HAP-1 (cell line): Measurements from ENCODE around the gene GALT.

Experiments
- DNase-seq, 2 experiments: peaks; one replicate each; pipeline ENCODE4 v3.0.0-alpha.2; 2016 to 2020; ENCODE audit warnings: low spot score in 2 of 2
- H3K27me3 ChIP-seq: fragments of 250-450 bp; sonication (Bioruptor Pico); 2 replicates; pipeline ENCODE4 v1.5.1; 2020; ENCODE audit warnings: low read depth, mild to moderate bottlenecking, moderate library complexity
- H3K36me3 ChIP-seq: fragments of 250-450 bp; sonication (Bioruptor Pico); replicated peaks from 2 replicates; pipeline ENCODE4 v1.5.1; 2020; ENCODE audit warnings: mild to moderate bottlenecking
- H3K4me1 ChIP-seq: fragments of 250-450 bp; sonication (Bioruptor Pico); 2 replicates; pipeline ENCODE4 v1.5.1; 2020; ENCODE audit warnings: mild to moderate bottlenecking
- H3K4me3 ChIP-seq: fragments of 250-450 bp; sonication (Bioruptor Pico); 2 replicates; pipeline ENCODE4 v1.5.1; 2020; ENCODE audit warnings: mild to moderate bottlenecking, moderate library complexity
- H3K9me3 ChIP-seq: fragments of 250-450 bp; sonication (Bioruptor Pico); 2 replicates; pipeline ENCODE4 v1.5.1; 2020; ENCODE audit warnings: mild to moderate bottlenecking, moderate library complexity
- in situ Hi-C: fragments of 300-500 bp; cut with MboI; formaldehyde crosslinking; loops from 3 replicates; pipeline ENCODE4 v1.14.3; 2020; ENCODE audit warnings: low sequenced_read_pairs, inconsistent platforms, mixed read lengths

Gene GALT

GRCh38 chr9:34665381-34666250 lies 19.1 kb downstream of the GALT start:
- in situ Hi-C loops, result no loop called here
- Histone ChIP-seq H3K4me3 (peak overlapping the region; percentile 81), H3K36me3 (no peaks in the 10 kb centered on the region), H3K9me3 (no peaks in the 10 kb centered on the region), H3K27me3 (no peaks in the 10 kb centered on the region), H3K4me1 (peaks cover 7% of the 10 kb centered on the region)
- DNase-seq, result peak; percentile 92 to 97

GRCh38 chr9:34669809-34670562 lies 23.5 kb downstream of the GALT start:
- no peaks in the 10 kb centered on the region; the same call in 1 of the 2 replicates for H3K36me3 ChIP-seq
- H3K9me3 ChIP-seq, result no peaks in the 10 kb centered on the region
- no peak overlapping the region for H3K4me3 ChIP-seq
- H3K27me3 ChIP-seq, result no peaks in the 10 kb centered on the region
- in situ Hi-C loops, result no loop called here
- H3K4me1 ChIP-seq, result peaks cover under 1% of the 10 kb centered on the region
- no peak for DNase-seq

DNA sequence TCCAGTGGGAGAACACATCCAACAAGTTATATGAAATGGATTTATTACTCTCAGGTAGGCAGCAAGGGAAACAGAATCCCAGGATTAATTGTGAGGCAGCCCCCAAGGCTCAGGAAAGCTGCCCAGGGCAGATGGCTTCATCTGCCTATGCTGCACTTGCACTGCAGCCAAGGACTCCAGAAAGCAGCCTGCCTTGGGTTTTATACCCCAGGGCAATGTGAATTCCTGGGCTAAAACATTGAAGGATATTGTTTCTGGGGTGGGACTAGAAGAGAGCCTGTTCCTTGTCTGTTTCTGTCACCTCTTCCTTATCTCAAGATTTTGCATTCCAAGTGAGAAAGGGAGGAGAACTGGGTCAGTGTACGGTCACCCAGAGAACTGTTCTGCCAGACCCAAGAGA lies 24.8 kb downstream of the GALT start:
- no peaks in the 10 kb centered on the region for H3K9me3 ChIP-seq
- no peak for DNase-seq
- no peak overlapping the region for H3K4me3 ChIP-seq
- no peaks in the 10 kb centered on the region for H3K27me3 ChIP-seq
- no peaks in the 10 kb centered on the region for H3K4me1 ChIP-seq
- in situ Hi-C loops, result no loop called here
- no peaks in the 10 kb centered on the region; the same call in 1 of the 2 replicates for H3K36me3 ChIP-seq

DNA sequence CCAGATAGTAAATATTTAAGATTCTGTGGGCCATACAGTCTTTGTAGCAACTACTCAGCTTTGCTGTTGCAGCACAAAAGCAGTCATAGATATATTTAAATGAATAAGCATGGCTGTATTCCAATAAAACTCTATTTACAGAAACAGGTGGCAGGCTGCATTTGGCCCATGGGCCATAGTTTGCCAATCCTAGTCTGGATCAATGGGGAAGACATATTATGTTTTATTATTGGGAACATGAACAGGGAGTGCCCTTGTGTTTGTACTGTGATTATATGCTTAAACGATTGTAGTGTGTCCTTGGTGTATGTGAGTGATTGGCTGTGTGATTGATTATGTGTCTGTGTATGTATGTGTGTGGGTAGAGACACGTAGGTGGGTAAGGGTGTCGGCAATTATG lies 28.0 kb downstream of the GALT start:
- in situ Hi-C loops, result no loop called here
- H3K4me1 ChIP-seq, result no peaks in the 10 kb centered on the region
- H3K4me3 ChIP-seq, result no peak overlapping the region
- DNase-seq, result no peak
- H3K9me3 ChIP-seq, result no peaks in the 10 kb centered on the region
- H3K27me3 ChIP-seq, result no peaks in the 10 kb centered on the region
- no peaks in the 10 kb centered on the region; the same call in 1 of the 2 replicates for H3K36me3 ChIP-seq

DNA sequence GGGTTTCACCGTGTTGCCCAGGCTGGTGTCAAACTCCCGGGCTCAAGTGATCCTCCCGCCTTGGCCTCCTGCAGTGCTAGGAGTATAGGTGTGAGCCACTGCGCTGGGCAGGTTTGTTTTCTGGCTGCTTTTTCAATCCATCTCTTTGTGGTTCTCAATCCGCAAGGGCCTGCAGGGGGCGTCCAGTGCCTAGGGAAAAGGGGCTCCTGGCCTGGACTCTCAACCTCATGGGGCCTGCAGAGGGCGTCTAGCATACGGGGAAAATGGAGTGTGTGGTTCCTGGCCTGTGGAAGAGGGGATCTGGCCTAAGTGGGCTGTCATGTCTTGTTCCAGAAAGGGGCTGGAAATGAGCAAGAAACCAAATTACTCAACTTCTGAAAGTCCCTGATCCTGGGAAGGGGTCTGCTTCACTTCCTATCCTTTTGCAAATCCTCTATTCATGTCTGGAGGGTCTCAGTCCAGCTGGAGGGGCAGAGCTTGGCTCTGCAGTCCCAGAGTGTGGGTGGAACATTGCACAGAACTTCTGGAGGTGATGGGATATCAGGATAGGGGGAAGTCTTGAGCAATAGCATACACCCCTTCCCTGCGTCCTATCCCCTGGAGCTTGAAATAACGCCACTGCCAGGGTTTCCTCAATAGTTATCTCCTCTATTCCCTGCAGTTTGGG lies 28.7 kb downstream of the GALT start:
- no peaks in the 10 kb centered on the region for H3K27me3 ChIP-seq
- H3K9me3 ChIP-seq, result no peaks in the 10 kb centered on the region
- H3K4me3 ChIP-seq, result no peak overlapping the region
- DNase-seq, result peak; percentile 78 to 90
- H3K4me1 ChIP-seq, result no peaks in the 10 kb centered on the region
- no peaks in the 10 kb centered on the region; the same call in 1 of the 2 replicates for H3K36me3 ChIP-seq
- in situ Hi-C loops, result no loop called here

DNA sequence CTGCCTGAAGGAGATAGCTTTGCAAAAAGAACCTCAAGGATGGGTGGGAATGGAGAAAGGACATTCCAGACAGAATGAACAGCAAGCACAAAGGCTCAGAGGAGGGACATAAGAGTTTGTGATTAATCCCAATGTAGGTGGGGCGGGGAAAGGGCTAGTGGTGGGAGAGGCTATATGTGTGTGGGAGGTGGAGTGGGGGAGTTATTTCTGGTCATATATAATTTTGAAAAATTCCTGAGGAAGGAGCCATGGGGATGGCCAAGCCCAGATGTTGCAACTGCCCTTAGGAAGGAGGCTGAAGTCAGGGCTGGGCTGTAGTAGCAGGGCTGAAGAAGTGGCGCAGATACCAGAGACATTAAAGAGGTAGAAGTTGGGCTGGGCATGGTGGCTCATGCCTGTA lies 29.4 kb downstream of the GALT start:
- no peaks in the 10 kb centered on the region for H3K4me1 ChIP-seq
- H3K9me3 ChIP-seq, result no peaks in the 10 kb centered on the region
- in situ Hi-C loops, result no loop called here

DNA sequence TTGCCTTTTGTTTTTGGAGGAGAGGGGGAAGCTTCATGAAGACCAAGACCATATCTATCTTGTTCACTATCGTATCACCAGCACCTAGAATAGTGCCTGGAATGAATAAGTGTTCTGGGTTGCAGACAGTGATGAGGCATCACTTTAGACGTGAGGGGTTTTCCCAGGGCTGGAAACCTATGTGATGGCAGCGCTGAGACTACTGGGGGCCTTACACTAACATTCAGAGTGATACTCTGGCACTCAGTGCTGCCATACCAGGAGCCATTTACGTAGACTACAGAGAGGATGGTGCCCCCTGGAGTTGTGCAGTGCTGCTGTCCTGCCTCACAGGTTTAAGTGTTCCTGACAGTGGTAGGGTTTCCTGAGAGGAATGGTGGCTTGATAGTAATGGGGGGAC lies 37.7 kb downstream of the GALT start:
- no peak for DNase-seq
- H3K36me3 ChIP-seq, result peaks cover 4% of the 10 kb centered on the region; the same call in 1 of the 2 replicates
- H3K27me3 ChIP-seq, result no peaks in the 10 kb centered on the region; the same call in 1 of the 2 replicates
- no peaks in the 10 kb centered on the region for H3K9me3 ChIP-seq
- H3K4me3 ChIP-seq, result no peak overlapping the region
- in situ Hi-C loops, result no loop called here
- H3K4me1 ChIP-seq, result no peaks in the 10 kb centered on the region

More for the DNA sequence above, 29.4 kb downstream of the GALT start:
- Histone ChIP-seq H3K36me3 (peaks cover under 1% of the 10 kb centered on the region; the same call in 1 of the 2 replicates), H3K27me3 (no peaks in the 10 kb centered on the region), H3K4me3 (no peak overlapping the region)
- DNase-seq, result no peak

DNA sequence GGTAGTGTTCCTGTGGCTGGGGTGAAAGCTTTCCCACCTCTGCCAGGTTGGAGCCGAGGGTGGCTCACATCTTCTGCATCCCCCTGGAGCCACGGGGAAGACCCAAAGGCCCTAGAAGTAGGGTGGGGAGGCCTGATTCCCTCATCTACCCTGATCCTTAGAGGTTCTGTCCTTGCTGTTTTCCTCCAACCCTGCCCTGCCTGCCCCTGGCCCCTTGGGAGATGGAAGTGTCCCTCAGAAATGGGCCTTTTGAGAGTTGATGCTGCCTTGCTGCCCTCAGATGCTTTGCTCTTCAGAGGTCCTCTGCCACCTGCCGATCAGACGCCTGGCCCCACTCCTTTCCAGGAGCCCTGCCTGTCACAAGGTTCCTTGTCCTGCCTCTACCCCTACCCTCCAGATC lies 38.3 kb downstream of the GALT start:
- H3K9me3 ChIP-seq, result no peaks in the 10 kb centered on the region
- H3K4me3 ChIP-seq, result no peak overlapping the region
- H3K36me3 ChIP-seq, result peaks cover 4% of the 10 kb centered on the region; the same call in 1 of the 2 replicates
- no peak for DNase-seq
- in situ Hi-C loops, result no loop called here
- no peaks in the 10 kb centered on the region; the same call in 1 of the 2 replicates for H3K27me3 ChIP-seq
- H3K4me1 ChIP-seq, result no peaks in the 10 kb centered on the region

- Histone ChIP-seq H3K4me3 (no peak overlapping the region), H3K4me1 (no peaks in the 10 kb centered on the region), H3K9me3 (no peaks in the 10 kb centered on the region), H3K36me3 (peaks cover 4% of the 10 kb centered on the region; the same call in 1 of the 2 replicates), H3K27me3 (no peaks in the 10 kb centered on the region; the same call in 1 of the 2 replicates)
- in situ Hi-C loops, result no loop called here
- no peak for DNase-seq
These were observed 39.1 kb downstream of the GALT start for GRCh38 chr9:34685591-34685990.

DNA sequence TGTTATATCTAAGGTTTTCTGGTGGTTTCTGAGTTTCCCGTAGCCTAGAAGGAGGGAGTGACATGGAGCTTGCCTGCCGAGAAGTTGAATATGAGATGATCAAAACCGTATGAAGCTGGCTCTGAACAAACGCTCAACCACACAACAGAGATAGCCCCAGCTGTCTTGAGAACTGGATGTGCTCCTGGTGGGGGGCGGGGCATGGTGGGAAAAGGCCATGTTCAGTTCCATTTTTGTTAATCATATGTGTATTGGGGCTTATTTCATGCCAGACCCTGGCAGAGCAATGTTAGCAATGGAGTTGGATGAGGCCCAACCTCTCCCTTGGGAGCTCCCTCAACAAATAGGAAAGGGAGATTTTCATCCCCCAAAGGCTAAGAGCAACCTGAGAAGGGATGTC lies 39.8 kb downstream of the GALT start:
- in situ Hi-C loops, result no loop called here
- no peaks in the 10 kb centered on the region for H3K4me1 ChIP-seq
- DNase-seq, result no peak

GRCh38 chr9:34686732-34687131 lies 40.3 kb downstream of the GALT start:
- Histone ChIP-seq H3K36me3 (no peaks in the 10 kb centered on the region), H3K4me1 (no peaks in the 10 kb centered on the region), H3K4me3 (no peak overlapping the region), H3K27me3 (no peaks in the 10 kb centered on the region; the same call in 1 of the 2 replicates), H3K9me3 (no peaks in the 10 kb centered on the region)
- in situ Hi-C loops, result no loop called here
- no peak for DNase-seq

More for the DNA sequence above, 39.8 kb downstream of the GALT start:
- H3K27me3 ChIP-seq, result no peaks in the 10 kb centered on the region; the same call in 1 of the 2 replicates
- H3K4me3 ChIP-seq, result no peak overlapping the region
- H3K36me3 ChIP-seq, result no peaks in the 10 kb centered on the region
- H3K9me3 ChIP-seq, result no peaks in the 10 kb centered on the region

DNA sequence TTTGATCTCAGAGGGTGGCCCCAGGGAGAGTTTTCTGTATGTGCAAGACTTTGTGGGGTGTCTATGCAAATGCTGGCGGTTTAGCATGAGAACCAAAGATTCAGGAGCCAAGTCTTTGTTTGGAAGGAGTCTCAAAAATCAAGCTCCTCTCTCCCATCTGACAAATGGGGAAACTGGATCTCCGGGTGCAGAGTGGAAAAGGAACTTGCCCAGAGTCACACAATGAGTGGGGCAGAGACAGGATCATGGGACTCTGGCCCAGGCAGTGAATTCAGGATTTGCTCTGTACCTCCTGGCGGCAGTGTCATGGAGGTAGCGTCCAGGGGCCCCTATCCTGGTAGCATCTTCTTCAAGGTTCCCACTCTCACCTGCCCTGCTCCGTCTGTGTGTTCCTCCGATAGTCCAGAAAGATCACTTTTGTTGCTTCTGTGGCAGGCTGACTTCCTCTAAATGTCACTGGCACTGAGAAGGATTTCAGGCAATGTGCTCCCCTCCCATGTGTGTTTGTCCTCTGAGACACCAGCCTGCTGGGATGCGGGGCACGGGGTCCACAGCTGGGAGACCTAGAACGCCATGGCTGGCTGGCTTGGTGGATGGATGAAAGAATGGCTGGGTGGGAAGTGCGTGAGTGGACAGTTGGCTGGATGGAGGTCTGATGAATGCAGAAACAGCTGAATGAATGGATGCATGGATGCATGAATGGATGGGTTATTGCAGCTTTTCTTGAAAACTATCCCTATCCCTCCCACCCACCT lies 41.0 kb downstream of the GALT start:
- DNase-seq, result no peak
- H3K4me1 ChIP-seq, result no peaks in the 10 kb centered on the region
- H3K27me3 ChIP-seq, result no peaks in the 10 kb centered on the region; the same call in 1 of the 2 replicates
- H3K9me3 ChIP-seq, result no peaks in the 10 kb centered on the region
- no peaks in the 10 kb centered on the region for H3K36me3 ChIP-seq
- H3K4me3 ChIP-seq, result no peak overlapping the region
- in situ Hi-C loops, result no loop called here
